ENCODE results near the gene SURF2.

- TF ChIP-seq MAX (IDR thresholded peaks at IDR 0.05; ENCODE audit: insufficient read depth, insufficient read length) (no peak), MYC (IDR thresholded peaks at IDR 0.05; ENCODE audit: low read depth, low read length) (no peak), POLR2A (IDR thresholded peaks at IDR 0.05; ENCODE audit: low read depth, low read length) (no peak)
- TF ChIP-seq, protein P1, sequence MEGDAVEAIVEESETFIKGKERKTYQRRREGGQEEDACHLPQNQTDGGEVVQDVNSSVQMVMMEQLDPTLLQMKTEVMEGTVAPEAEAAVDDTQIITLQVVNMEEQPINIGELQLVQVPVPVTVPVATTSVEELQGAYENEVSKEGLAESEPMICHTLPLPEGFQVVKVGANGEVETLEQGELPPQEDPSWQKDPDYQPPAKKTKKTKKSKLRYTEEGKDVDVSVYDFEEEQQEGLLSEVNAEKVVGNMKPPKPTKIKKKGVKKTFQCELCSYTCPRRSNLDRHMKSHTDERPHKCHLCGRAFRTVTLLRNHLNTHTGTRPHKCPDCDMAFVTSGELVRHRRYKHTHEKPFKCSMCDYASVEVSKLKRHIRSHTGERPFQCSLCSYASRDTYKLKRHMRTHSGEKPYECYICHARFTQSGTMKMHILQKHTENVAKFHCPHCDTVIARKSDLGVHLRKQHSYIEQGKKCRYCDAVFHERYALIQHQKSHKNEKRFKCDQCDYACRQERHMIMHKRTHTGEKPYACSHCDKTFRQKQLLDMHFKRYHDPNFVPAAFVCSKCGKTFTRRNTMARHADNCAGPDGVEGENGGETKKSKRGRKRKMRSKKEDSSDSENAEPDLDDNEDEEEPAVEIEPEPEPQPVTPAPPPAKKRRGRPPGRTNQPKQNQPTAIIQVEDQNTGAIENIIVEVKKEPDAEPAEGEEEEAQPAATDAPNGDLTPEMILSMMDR (IDR thresholded peaks at IDR 0.05; ENCODE audit: extremely low read depth in 1 of 2, insufficient read depth in 1 of 2, low read depth in 1 of 2, low read length in 2 of 2) = no peak
These were observed 49.4 kb downstream of the SURF2 start for GRCh38 chr9:133405508-133406438.
